ENCODE results near the gene PABPC1L. TPM values are rescaled to one million over a fixed set of nuclear protein-coding genes. Genes with fewer than 3 reads are reported as not detected.
"Not testable (repeated sequence)": the region's sequence is repeated elsewhere in the genome, so short reads cannot be mapped to it uniquely, and the experiment has no call there.

PABPC1L gene
- total RNA-seq: 51.8 and 53.6 TPM in 2 replicates

DNA sequence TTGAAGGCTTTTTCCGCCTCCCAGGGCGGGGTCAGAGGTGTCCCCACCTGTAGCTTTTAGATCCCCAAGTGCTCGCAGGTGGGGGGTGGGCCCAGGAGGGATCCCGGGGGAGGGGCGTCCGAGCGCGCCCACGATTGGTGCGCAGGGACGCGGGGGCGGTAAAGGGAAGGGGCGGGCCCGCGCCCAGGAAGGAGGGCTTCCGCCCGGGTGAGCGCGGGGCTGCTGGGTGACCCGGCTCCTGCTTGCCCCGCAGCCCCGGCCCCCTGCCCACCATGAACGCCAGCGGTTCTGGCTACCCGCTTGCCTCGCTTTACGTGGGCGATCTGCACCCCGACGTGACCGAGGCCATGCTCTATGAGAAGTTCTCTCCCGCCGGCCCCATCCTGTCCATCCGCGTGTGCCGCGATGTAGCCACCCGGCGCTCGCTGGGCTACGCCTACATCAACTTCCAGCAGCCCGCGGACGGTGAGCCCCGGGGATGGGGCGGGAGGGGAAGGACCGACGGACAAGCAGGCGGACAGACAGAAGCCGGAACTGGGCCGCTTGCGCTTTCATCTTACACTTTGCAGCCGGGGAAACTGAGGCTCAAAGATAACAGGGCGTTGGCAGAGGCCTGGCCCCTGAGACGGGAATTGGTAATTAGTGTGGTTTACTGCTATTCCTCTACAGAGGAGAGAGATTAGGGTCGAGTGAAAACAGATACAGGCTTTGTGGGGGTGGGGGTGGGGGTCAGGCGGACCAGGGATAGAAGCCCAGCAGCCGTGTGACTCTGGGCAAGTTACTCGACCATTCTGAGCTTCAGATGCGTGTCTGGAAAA is at the start of gene PABPC1L:
TSS of gene PABPC1L (plus strand) at position 189 of the 818 bp plus-strand sequence. CDS start at position 273, 84 bp downstream.
- intact Hi-C loops (cut with micrococcal nuclease): loop anchor here (1.0 to 5.0 kb wide), 7 partner anchors 11 to 700 kb away; partner anchors contain the start of genes OSER1, STK4 and TOMM34

DNA sequence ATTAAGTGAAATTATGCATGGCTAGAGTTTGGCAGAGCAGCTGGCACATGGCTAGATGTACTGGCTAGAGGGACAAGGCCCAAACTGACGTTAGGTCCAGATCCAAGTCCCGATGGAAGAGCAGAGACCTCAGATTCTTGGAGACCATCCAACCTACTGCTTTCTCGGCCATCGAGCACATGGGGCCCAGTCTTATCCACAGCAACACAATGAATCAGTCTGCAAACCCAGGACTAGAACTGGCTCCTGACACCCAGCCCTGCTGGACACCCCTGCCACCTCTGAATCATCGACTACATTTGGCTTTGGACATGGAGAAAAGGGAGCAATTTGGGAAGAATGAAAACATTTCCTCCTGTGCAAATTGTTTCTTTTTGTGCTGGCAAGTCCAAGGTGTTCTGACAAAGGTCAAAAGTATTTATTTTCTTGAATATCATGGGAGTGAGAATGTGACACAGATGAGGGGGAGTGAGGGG is 48.3 kb upstream of the PABPC1L start:
- intact Hi-C loops (cut with micrococcal nuclease): no loop called here

DNA sequence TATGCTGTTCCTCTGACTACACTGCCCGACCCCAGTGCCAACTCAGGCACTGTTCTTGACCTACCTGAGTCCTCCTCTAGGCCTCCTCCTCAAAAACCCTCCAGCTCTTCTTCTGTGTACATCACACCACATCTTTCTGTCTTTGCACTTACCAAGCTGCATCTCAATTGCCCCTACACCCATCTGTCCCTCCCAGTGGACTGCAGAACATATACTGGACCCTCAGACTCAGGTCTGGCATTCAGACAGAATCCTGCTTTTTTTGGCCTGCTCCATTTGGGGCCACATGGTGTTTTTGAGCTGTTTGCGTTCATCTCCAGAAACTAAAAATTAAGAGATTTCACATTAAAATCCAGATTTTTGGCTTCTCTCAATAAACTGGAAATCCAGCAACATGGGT is 47.6 kb upstream of the PABPC1L start:
- intact Hi-C loops (cut with micrococcal nuclease): no loop called here

DNA sequence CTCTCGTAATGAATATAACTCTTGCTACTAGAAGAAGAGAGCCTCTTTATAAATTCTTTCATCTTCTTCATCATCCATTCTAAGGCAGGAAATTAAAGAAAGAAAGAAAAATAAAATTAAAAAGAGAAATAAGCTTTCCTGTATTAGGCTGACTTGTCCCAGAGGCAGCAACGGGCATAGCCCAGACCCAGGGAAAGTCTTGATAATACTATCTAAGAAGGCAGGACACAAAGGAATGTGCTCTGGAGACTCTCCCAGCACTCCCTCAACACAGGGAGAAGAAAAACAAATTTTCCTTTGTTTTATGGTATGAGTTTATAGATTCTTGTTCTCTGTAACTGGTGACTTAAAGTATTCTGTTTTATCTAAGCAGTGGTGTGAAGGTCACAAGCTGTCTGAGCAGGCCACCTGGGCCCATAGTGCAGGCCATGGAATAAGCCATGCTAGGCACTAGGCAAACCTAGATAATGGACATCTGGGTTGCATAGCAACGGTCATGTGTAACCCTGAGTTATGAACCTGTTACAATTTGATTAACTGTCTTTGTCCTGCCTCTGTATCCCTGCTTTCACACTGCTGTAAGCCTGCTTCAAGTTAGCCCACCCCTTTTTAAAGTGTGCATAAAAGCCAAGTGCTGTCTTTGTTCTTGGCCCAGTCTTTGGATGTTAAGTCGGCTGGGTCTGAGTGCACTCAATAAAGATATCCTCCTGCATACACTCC is 46.3 kb upstream of the PABPC1L start:
- intact Hi-C loops (cut with micrococcal nuclease): not testable (repeated sequence)

DNA sequence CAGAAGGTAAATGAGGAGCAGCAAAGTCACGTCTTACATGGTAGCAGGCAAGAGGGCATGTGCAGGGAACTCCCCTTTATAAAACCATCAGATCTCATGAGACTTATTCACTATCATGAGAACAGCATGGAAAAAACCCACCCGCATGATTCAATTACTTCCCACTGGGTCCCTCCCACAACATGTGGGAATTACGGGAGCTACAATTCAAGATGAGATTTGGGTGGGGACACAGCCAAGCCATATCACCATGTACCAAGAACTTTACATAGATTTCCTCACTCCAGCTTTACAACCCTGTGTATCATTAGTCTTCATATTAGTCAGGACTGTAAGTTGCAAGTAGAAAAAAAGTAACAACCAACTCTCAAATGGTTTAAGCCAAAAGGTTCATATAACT is 45.4 kb upstream of the PABPC1L start:
- intact Hi-C loops (cut with micrococcal nuclease): not testable (repeated sequence)

DNA sequence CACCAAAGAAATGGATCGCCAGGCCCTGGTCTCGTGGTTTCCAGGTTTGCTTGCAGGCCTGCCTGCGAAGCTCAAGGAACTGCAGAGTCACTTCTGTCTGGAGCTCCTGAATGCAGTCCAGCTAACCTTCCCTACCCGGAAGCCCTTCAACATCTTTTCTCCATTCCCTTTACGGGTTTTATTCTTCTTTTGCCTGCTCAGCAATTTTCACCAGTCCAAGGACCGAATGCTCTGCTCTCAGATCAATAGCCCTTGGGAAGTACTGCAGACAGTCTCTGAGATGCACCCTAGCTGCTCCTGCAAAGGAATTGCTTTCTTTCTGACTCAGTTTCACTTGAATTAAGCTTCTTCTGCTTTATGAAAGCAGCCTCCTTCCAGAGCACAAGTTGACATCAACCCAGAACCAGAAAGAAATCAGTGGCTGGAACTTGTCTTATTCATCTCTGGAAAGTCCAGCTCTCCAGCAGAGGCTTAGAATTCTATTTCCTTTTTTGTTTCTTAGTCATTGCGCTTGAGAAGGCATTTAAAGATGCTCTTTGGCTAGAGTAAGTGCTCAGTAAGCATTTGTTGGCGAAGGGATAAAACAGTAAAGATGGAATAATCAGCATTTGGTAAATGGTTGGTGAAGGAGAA is 43.0 kb upstream of the PABPC1L start:
- intact Hi-C loops (cut with micrococcal nuclease): loop anchor here (1.0 kb wide), 7 partner anchors 18 to 652 kb away; partner anchors contain the start of genes TTPAL and YWHAB

DNA sequence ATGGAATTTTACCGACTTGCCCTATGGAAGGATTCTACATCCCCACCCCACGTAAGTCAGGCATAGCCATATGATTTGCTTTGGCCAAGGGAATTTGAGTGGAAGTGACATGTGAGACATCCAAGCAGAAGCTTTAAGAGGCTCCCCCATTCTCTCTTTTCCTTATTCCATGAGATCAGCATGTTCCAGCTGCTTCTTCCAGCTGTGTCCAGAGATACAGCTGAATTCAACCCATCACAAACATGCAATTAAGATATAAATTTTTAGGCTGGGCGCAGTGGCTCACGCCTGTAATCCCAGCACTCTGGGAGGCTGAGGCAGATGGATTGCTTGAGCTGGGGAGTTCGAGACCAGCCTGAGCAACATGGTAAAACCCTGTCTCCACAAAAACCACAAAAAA is 40.4 kb upstream of the PABPC1L start:
- intact Hi-C loops (cut with micrococcal nuclease): no loop called here

DNA sequence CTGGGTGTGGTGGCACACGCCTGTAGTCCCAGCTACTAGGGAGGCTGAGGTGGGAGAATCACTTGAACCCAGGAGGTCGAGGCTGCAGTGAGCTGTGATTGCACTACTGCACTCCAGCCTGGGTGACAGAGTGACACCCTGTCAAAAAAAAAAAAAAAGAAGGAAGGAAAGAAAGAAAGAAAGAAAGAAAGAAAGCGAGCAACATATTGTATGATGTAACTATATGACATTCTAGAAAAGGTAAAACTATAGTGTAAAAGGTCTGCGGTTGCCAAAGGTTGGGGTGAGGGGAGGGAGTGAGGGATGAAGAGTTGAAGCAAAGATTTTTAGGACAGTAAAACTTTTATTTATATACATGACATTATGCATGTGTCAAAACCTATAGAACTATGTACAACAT is 27.5 kb upstream of the PABPC1L start:
- intact Hi-C loops (cut with micrococcal nuclease): loop anchor here (5.0 to 10.0 kb wide), 2 partner anchors 1288 to 1370 kb away; partner anchors contain the start of gene IFT52

DNA sequence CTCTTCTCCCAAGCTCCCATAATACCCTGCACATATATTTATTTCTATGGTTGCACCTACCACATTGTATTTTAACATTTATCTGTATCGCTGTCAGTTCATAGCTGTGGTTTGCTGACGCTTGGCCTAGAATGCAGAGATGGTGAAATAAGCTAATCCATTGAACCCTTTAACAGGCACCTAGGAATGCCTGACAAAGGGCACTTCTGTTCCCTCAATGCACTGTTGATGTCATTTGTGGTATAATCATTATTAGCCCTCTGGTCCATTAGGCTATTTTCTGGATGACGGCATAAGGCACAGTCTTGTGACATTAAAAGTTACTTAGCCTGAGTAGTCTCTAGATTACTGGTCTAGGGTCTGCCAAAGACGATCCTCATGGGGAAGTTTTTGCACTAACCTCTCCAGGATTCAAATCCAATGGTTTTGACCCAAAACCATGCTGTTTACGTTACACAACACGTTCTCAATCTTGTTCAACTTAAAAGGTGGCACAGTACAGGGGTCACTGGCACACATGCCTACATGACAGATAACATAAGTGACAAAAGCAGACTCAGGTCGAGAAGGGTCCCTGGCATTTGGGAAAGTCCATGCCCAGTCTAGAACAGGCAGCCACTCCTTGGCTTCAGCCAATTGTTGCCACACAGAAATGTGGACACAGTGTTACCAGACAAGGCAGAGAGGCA is 26.5 kb upstream of the PABPC1L start:
- intact Hi-C loops (cut with micrococcal nuclease): loop anchor here (5.0 to 10.0 kb wide), 2 partner anchors 1289 to 1371 kb away; partner anchors contain the start of gene IFT52

DNA sequence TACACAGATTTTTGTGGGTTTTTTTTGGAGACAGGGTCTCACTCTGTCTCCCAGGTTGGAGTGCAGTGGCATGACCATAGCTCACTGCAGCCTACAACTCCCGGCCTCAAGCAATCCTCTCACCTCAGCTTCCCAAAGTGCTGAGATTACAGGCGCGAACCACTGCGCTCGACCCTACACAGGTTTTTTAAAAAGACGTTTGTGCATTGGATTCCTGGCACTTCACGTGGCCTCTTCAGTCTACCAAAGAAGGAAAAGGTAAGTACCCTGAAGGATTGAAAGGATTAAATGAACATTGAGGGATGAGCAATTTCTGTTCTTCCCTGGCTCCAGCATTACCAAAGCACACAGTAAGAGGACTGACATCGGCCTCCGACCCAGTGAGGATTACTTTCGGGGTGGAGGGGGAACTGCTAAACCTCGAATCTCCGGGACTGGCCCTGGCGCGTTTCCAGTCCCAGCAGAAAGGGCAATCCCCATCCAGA is 24.9 kb upstream of the PABPC1L start:
- intact Hi-C loops (cut with micrococcal nuclease): loop anchor here (1.0 to 10.0 kb wide), 10 partner anchors 18 to 1373 kb away; partner anchors contain the start of genes FITM2, IFT52, OSER1 and SERINC3

DNA sequence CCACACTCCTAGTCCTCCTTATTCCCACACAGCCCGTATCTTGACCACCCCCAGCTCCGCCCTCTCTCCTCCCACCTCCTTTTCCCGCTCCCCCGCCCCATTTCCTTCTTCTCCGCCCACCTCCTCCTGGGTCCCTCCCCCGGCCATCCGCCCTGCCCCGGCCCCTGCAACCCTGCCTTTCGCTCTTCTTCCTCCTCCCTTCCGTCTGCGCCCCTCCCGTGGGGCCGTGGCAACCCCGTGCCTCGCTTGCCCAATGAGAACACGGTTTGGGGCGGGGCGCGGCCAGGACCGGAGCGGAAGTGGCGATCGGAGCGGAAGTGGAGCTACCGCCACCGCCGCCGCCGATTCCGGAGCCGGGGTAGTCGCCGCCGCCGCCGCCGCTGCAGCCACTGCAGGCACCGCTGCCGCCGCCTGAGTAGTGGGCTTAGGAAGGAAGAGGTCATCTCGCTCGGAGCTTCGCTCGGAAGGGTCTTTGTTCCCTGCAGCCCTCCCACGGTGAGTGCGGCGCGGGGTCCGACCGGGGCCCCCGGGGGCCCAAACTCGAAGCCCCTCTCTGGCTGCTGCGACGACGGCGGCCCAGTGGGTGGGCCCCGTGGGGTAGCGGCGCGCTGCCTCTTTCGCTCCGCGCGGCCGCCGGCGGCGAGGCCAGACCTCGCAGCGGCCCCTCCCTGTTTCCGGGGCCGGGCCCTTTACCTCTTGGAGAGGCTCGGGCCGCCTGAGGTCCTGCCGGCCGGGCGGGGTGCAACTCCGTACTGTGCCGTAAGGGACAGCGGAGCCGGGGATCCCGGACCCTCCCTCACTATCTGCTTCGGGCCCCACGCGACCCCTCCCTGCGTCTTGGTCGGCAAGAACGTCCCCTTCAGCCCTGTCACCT is 24.2 kb upstream of the PABPC1L start, which contains the start of gene YWHAB:
TSS of gene YWHAB (plus strand) at position 314 of the 874 bp plus-strand sequence. CDS start 15,829 bp downstream, outside the sequence.
- intact Hi-C loops (cut with micrococcal nuclease): loop anchor here (1.0 to 10.0 kb wide), 11 partner anchors 12 to 1291 kb away; partner anchors contain the start of genes FITM2, IFT52, OSER1 and PABPC1L

DNA sequence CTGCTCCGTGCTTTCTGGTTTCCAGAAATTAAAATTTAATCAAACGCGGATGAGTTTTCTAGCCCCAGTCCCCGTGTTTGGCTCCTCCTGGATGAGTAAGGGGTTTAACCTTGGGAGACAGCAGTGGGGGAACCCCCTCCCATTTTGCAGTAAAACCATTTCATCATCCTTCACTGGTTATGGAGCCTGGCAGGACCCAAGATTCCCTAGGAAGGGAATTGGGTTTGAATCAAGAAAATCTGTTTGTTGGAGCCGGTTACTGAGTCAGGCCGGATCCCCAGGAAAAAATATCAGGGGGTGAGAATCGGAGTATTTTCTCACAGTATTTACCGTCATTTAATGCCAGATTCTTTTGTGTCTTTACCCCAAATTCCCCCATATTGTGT is 23.6 kb upstream of the PABPC1L start:
- intact Hi-C loops (cut with micrococcal nuclease): loop anchor here (1.0 to 10.0 kb wide), 4 partner anchors 11 to 1291 kb away; partner anchors contain the start of genes IFT52 and PABPC1L

DNA sequence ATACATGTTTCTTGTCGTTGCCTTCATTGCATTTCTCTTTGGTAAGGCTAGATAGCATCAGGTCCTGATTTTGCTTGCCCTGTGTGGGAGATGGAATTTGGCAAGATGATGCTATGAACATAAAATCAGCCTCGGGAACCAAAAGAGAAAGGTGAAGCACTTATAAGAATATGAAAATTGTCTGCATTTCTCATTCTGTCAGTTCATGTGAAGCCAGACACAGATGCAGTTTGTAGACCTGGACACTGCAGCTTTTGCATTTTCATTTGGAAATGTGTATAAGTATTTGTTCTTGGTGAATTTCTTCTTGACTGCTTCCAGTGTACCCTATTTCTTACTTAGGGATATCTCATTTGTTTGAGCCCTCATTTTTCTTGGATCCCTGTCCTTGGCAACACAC is 23.0 kb upstream of the PABPC1L start:
- intact Hi-C loops (cut with micrococcal nuclease): loop anchor here (1.0 to 10.0 kb wide), 4 partner anchors 10 to 1292 kb away; partner anchors contain the start of genes IFT52 and PABPC1L

DNA sequence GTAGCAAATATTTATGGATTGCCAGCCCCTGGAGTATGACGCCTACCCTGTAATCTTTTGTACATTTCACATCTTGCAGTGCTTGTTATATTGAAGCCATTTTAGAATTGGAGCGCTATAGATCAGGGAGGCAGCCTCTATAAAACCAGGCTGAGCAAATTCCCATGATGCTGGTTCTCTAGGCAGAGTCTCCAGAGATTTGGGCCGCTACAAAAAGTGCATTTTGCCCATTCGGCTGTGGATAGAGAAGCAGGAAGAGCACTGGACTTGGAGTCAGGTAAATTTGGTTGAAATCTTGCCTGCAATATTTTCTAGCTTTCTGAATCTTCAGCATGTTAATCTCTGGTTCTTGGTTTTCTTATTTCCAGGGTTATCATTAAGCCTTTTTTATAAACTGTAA is 22.4 kb upstream of the PABPC1L start:
- intact Hi-C loops (cut with micrococcal nuclease): loop anchor here (5.0 to 10.0 kb wide), 2 partner anchors 150 to 1293 kb away; partner anchors contain the start of gene IFT52

DNA sequence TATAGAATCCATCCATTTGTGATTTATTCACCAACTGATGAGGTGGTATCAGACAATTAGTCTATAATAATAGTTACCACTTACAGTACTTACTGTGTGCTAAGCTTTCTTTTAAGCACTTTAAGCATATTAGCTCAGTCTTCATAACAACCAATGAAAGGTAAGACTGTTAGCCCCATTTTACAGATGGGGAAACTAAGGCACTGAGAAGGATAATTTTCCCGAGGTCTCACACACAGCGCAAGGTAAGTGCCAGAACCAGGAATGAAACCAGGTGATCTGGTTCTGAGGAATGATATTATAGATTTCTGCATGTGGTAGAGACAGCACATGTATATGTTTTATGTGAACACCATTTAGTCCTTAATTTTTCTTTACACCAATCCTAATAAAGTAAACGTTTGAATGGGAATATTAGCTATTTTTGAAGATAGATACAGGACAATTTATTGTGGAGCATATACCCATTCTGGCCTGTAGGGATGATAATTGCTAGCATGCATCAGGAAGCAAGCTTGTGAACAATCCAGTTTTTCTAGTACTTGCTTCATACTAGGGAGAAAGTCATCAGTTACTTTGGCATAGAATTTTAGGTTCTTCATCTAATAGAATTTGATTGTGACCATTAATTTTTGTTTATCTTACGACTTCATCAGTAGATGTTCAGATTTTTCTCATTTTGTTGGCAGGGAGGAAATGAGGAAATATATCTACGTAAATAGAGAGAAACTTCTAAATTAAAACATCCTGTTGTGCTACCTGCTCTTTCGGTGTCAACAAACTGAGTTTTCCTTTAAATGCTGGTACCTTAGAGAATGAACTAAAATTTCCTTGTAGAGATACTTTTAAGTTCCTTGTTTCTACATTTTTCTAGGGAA is 21.4 kb upstream of the PABPC1L start:
- intact Hi-C loops (cut with micrococcal nuclease): loop anchor here (2.0 to 10.0 kb wide), 3 partner anchors 151 to 1432 kb away; partner anchors contain the start of genes IFT52 and SRSF6

DNA sequence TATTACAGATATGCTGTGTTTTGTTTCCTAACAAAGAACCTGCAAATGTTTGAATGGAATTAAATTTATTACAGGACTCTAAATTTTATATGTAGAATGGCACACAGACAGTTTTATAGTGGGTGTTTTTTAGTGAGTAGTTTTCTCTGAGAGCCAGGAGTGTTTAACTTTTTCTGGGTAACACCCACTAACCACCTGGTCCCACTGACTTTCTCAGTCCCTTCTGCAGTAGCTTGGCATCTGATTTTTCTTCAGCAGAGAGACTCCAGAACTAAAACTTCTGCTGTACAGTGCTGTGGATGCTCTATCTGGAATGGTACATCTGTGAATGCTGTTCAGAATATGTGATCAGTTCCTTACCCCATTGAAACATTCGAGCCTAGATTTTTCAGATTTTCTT is 18.0 kb upstream of the PABPC1L start:
- intact Hi-C loops (cut with micrococcal nuclease): no loop called here

DNA sequence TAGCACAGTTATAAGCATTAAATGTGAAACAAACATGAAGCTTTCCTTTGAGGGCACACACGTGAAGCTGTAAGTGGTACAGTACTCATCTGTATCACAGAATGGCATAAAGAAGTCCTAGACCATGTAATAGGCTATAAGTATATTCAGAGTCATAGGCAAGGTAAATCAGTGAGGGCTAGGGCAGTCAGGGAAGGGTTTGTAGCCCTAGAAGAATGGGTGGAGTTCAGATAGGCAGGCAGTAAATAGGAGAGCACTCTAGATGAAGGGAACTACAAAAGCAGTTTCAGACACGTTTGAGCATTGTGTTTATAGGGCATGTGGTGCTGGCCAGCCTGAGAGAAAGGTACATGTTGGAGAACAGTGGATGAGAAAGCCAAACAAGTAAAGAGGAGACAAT is 14.9 kb upstream of the PABPC1L start:
- intact Hi-C loops (cut with micrococcal nuclease): no loop called here

DNA sequence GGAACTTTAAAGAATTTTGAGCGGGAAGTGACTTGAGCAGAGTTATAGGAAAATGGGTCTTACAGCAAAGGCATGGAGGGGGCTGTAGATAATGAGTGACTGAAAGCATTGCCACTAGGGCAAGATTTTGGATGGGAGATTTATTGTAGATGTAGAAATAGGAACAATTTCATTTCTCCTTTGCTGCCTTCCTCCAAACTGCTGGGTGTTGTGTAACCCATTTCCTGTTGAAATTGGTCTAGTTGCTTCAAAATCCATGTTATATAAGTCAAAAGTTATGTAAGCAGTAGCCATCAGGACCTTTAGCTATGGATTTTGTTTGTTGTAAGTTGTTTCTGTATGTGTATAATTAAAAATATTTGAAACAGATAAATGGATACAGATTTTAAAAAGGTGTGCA is 13.3 kb upstream of the PABPC1L start:
- intact Hi-C loops (cut with micrococcal nuclease): no loop called here

All from T-helper 1 cell treated with Interleukin-12 subunit alpha and Interleukin-12 subunit beta and Interleukin-4 antibody, amounts not matched to agents 30 ng/mL and 1 ng/mL, for 36 hours (primary cell).